Measurements from ENCODE around the gene RETN.

DNA sequence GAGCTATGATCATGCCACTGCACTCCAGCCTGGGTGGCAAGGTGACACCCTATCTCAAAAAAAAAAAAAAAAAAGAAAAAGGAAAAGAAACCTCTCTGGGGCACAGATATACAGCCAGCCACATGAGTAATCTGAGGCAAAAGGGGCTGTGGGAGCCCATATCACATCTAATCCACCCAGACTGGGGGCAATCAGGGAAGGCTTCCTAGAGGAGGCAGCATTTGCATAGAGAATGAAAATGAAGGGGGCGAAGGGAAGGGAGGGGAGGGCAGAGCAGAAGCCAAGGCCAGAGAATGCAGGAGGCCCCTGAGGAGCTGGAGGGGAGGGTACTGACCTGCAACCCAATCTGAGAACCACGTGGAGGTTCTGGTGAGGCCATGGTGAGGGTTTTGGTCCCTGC lies 18.7 kb upstream of the RETN start:
- no peak for TF ChIP-seq EZH2 (IDR thresholded peaks at IDR 0.05; ENCODE audit: insufficient read depth, poor library complexity, severe bottlenecking)
- no peak for TF ChIP-seq EZH2phosphoT487 (IDR thresholded peaks at IDR 0.05; ENCODE audit: insufficient read depth, low read depth)
